WTC11 (cell line): Measurements from ENCODE around the gene MAST4. TPM values are rescaled to one million over a fixed set of nuclear protein-coding genes. Genes with fewer than 3 reads are reported as not detected.

Source experiments
- ATAC-seq: fragments of 200-7000 bp; cut with Tn5 transposase; 2 replicates; pipeline ENCODE4 v1.10.0; 2021; ENCODE audit warnings: mild to moderate bottlenecking, moderate library complexity
- CTCF ChIA-PET: fragments of 300-600 bp; sonication (Branson Sonifier 250); formaldehyde crosslinking; loops from one replicate; lab custom pipeline; 2021; ENCODE audit warnings: antibody characterized with exemption; lab: Charles Lee
- POLR2A ChIA-PET: fragments of 350-600 bp; sonication (Branson Sonifier 250); formaldehyde crosslinking; loops from one replicate; lab custom pipeline; 2021; ENCODE audit warnings: antibody characterized with exemption; lab: Charles Lee
- DNase-seq: peaks from one replicate; pipeline ENCODE4 v3.0.0; 2021; ENCODE audit warnings: low spot score
- H3K27ac Mint-ChIP-seq: 2 replicates; pipeline ENCODE4 v1.8.0; 2021; ENCODE audit warnings: mixed read lengths
- H3K27me3 Mint-ChIP-seq: 2 replicates; pipeline ENCODE4 v1.8.0; 2021; ENCODE audit warnings: low read depth, mild to moderate bottlenecking, moderate library complexity, mixed read lengths
- H3K36me3 Mint-ChIP-seq: 2 replicates; pipeline ENCODE4 v1.8.0; 2021; ENCODE audit warnings: mixed read lengths
- H3K4me1 Mint-ChIP-seq: 2 replicates; pipeline ENCODE4 v1.8.0; 2022; ENCODE audit warnings: mixed read lengths
- H3K4me3 Mint-ChIP-seq: 2 replicates; pipeline ENCODE4 v1.8.0; 2021; ENCODE audit warnings: mild to moderate bottlenecking, moderate library complexity, mixed read lengths
- H3K9me3 Mint-ChIP-seq: 2 replicates; pipeline ENCODE4 v1.8.0; 2021; ENCODE audit warnings: mixed read lengths
- ATF2 ChIP-seq: sonication (generic); formaldehyde crosslinking; IDR thresholded peaks from 2 replicates; pipeline ENCODE4 v1.8.1; 2022; ENCODE audit warnings: low read depth, missing genetic modification reagents, borderline replicate concordance
- E2F4 ChIP-seq: sonication (generic); formaldehyde crosslinking; IDR thresholded peaks from 2 replicates; pipeline ENCODE4 v1.8.1; 2022; ENCODE audit warnings: low read depth, mild to moderate bottlenecking, moderate library complexity, missing genetic modification reagents, borderline replicate concordance
- ELF4 ChIP-seq: sonication (generic); formaldehyde crosslinking; IDR thresholded peaks from 2 replicates; pipeline ENCODE4 v1.8.1; 2022; ENCODE audit warnings: low read depth, mild to moderate bottlenecking, moderate library complexity, missing genetic modification reagents
- EMX1 ChIP-seq: fragments of 250-450 bp; sonication (Bioruptor Pico); IDR thresholded peaks from 2 replicates; pipeline ENCODE4 v1.8.0; 2021; ENCODE audit warnings: mild to moderate bottlenecking
- FOXK1 ChIP-seq: sonication (generic); formaldehyde crosslinking; IDR thresholded peaks from 2 replicates; pipeline ENCODE4 v1.8.0; 2022; ENCODE audit warnings: mild to moderate bottlenecking, moderate library complexity, missing genetic modification reagents
- GABPB1 ChIP-seq: sonication (generic); formaldehyde crosslinking; IDR thresholded peaks from 2 replicates; pipeline ENCODE4 v1.8.1; 2023; ENCODE audit warnings: mild to moderate bottlenecking, missing genetic modification reagents
- GRHL2 ChIP-seq: fragments of 250-450 bp; sonication (Bioruptor Pico); IDR thresholded peaks from 2 replicates; pipeline ENCODE4 v1.8.0; 2022; ENCODE audit warnings: mild to moderate bottlenecking, moderate library complexity; ENCODE audit not compliant: insufficient replicate concordance, severe bottlenecking
- GTF2I ChIP-seq: fragments of 250-450 bp; sonication (Bioruptor Pico); conservative IDR thresholded peaks from 2 replicates; pipeline ENCODE4 v1.4.0; 2021; ENCODE audit warnings: mild to moderate bottlenecking
- IRF1 ChIP-seq: sonication (generic); formaldehyde crosslinking; IDR thresholded peaks from 2 replicates; pipeline ENCODE4 v1.8.0; 2023; ENCODE audit warnings: missing genetic modification reagents
- IRF2 ChIP-seq: sonication (generic); formaldehyde crosslinking; IDR thresholded peaks from 2 replicates; pipeline ENCODE4 v1.8.0; 2022; ENCODE audit warnings: low read depth, missing genetic modification reagents, borderline replicate concordance
- JAZF1 ChIP-seq: fragments of 250-450 bp; sonication (Bioruptor Pico); IDR thresholded peaks from 2 replicates; pipeline ENCODE4 v1.9.0; 2021; ENCODE audit warnings: moderate library complexity, mild to moderate bottlenecking, inconsistent platforms
- JUN ChIP-seq: sonication (generic); formaldehyde crosslinking; IDR thresholded peaks from 2 replicates; pipeline ENCODE4 v1.8.0; 2023; ENCODE audit warnings: mild to moderate bottlenecking, missing genetic modification reagents
- NFATC4 ChIP-seq: fragments of 250-450 bp; sonication (Bioruptor Pico); IDR thresholded peaks from 2 replicates; pipeline ENCODE4 v1.9.0; 2021; ENCODE audit warnings: mild to moderate bottlenecking
- NFYB ChIP-seq: sonication (generic); formaldehyde crosslinking; conservative IDR thresholded peaks from 2 replicates; pipeline ENCODE4 v1.8.0; 2022; ENCODE audit warnings: low read depth, missing genetic modification reagents
- OVOL2 ChIP-seq: fragments of 250-450 bp; sonication (Bioruptor Pico); IDR thresholded peaks from 2 replicates; pipeline ENCODE4 v1.9.0; 2021; ENCODE audit warnings: mild to moderate bottlenecking, borderline replicate concordance
- PRDM15 ChIP-seq: sonication (generic); formaldehyde crosslinking; IDR thresholded peaks from 2 replicates; pipeline ENCODE4 v1.8.0; 2022; ENCODE audit warnings: missing genetic modification reagents
- ZNF416 ChIP-seq: fragments of 250-450 bp; sonication (Bioruptor Pico); IDR thresholded peaks from 2 replicates; pipeline ENCODE4 v1.9.0; 2021; ENCODE audit warnings: mild to moderate bottlenecking, inconsistent platforms
- total RNA-seq: library from RNA; stranded (reverse); gene quantifications from 3 replicates; pipeline ENCODE4 v1.2.3, GENCODE V29; 2021
- TF ChIP-seq, protein P1 (sequence below): sonication (generic); formaldehyde crosslinking; IDR thresholded peaks from 2 replicates; pipeline ENCODE4 v1.8.1; 2022; ENCODE audit warnings: mild to moderate bottlenecking, moderate library complexity, missing genetic modification reagents
- TF ChIP-seq, protein P2 (sequence below): sonication (generic); formaldehyde crosslinking; IDR thresholded peaks from 2 replicates; pipeline ENCODE4 v1.8.1; 2023; ENCODE audit warnings: mild to moderate bottlenecking, missing genetic modification reagents
- TF ChIP-seq, protein P3 (sequence below): sonication (generic); formaldehyde crosslinking; IDR thresholded peaks from 2 replicates; pipeline ENCODE4 v1.8.1; 2022; ENCODE audit warnings: mild to moderate bottlenecking, missing genetic modification reagents, moderate library complexity, borderline replicate concordance

Gene MAST4
- total RNA-seq, 1 experiment from 2014 or later: 8.0 TPM

- no peak for ATAC-seq
- H3K4me1 Mint-ChIP-seq: peaks cover 15% of the 10 kb centered on the region
- no peak overlapping the region for H3K27ac Mint-ChIP-seq
- no peaks in the 10 kb centered on the region for H3K9me3 Mint-ChIP-seq
- no peaks in the 10 kb centered on the region; the same call in 1 of the 2 replicates for H3K27me3 Mint-ChIP-seq
- ChIA-PET CTCF (interaction anchor here (1.3 kb wide), 1 partner anchor 14 kb away, joined by 3 read pairs; no protein-coding TSS in a partner anchor), POLR2A (no interaction called here)
- no peak for TF ChIP-seq JAZF1 (CRISPR knock-in tag)
- TF ChIP-seq NFATC4 (CRISPR knock-in tag): no peak
- TF ChIP-seq EMX1 (CRISPR knock-in tag): no peak
- TF ChIP-seq, protein P1, sequence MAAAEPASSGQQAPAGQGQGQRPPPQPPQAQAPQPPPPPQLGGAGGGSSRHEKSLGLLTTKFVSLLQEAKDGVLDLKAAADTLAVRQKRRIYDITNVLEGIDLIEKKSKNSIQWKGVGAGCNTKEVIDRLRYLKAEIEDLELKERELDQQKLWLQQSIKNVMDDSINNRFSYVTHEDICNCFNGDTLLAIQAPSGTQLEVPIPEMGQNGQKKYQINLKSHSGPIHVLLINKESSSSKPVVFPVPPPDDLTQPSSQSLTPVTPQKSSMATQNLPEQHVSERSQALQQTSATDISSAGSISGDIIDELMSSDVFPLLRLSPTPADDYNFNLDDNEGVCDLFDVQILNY: no peak
- no peak for TF ChIP-seq E2F4 (CRISPR knock-in tag)
- no peak for TF ChIP-seq GABPB1 (CRISPR knock-in tag)
- TF ChIP-seq, protein P2, sequence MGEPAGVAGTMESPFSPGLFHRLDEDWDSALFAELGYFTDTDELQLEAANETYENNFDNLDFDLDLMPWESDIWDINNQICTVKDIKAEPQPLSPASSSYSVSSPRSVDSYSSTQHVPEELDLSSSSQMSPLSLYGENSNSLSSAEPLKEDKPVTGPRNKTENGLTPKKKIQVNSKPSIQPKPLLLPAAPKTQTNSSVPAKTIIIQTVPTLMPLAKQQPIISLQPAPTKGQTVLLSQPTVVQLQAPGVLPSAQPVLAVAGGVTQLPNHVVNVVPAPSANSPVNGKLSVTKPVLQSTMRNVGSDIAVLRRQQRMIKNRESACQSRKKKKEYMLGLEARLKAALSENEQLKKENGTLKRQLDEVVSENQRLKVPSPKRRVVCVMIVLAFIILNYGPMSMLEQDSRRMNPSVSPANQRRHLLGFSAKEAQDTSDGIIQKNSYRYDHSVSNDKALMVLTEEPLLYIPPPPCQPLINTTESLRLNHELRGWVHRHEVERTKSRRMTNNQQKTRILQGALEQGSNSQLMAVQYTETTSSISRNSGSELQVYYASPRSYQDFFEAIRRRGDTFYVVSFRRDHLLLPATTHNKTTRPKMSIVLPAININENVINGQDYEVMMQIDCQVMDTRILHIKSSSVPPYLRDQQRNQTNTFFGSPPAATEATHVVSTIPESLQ (CRISPR knock-in tag): no peak
- no peak for TF ChIP-seq IRF2 (CRISPR knock-in tag)
- TF ChIP-seq GRHL2: no peak
- TF ChIP-seq NFYB (CRISPR knock-in tag): no peak
- TF ChIP-seq GTF2I (CRISPR knock-in tag): no peak
- TF ChIP-seq ATF2 (CRISPR knock-in tag): no peak
- TF ChIP-seq JUN: no peak
- TF ChIP-seq IRF1: no peak
- H3K4me3 Mint-ChIP-seq: no peak overlapping the region
- DNase-seq: no peak
- no peaks in the 10 kb centered on the region for H3K36me3 Mint-ChIP-seq
Observed at GRCh38 chr5:66870708-66871107, 274.5 kb downstream of the MAST4 start.

DNA sequence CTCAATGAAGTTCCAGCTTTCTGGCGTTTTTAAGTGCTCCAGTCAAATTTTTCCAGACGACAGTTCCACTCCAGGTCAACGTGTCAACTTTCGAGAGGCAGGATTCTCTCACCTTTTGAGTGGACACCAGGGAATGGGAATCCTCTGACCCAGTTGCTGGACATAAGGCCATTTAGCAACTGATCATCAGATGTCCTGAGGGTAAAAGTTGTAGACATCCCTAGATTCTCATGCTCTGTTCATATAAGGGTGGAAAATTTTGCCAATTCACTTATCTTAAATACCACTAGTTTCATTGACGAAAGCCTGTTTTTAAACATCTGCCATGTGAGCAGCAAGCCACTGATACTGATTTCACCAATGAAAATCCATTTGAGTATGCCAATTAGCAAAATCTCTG lies 275.5 kb downstream of the MAST4 start:
- Mint-ChIP-seq H3K4me1 (peaks cover 15% of the 10 kb centered on the region), H3K36me3 (no peaks in the 10 kb centered on the region), H3K4me3 (no peak overlapping the region), H3K9me3 (no peaks in the 10 kb centered on the region), H3K27me3 (no peaks in the 10 kb centered on the region; the same call in 1 of the 2 replicates), H3K27ac (no peak overlapping the region)
- ATAC-seq: no peak
- POLR2A ChIA-PET: no interaction called here
- TF ChIP-seq OVOL2 (CRISPR knock-in tag): no peak
- TF ChIP-seq ELF4 (CRISPR knock-in tag): no peak
- no peak for TF ChIP-seq FOXK1
- TF ChIP-seq PRDM15 (CRISPR knock-in tag): no peak
- no peak for TF ChIP-seq ZNF416 (CRISPR knock-in tag)
- TF ChIP-seq, protein P3, sequence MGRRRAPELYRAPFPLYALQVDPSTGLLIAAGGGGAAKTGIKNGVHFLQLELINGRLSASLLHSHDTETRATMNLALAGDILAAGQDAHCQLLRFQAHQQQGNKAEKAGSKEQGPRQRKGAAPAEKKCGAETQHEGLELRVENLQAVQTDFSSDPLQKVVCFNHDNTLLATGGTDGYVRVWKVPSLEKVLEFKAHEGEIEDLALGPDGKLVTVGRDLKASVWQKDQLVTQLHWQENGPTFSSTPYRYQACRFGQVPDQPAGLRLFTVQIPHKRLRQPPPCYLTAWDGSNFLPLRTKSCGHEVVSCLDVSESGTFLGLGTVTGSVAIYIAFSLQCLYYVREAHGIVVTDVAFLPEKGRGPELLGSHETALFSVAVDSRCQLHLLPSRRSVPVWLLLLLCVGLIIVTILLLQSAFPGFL: no peak
- TF ChIP-seq E2F4 (CRISPR knock-in tag): no peak
- CTCF ChIA-PET: no interaction called here
- DNase-seq: no peak
